ENCODE results near the gene MSLN. TPM values are rescaled to one million over a fixed set of nuclear protein-coding genes. Genes with fewer than 3 reads are reported as not detected.

MSLN gene
- total RNA-seq, 4 donors from 2014 or later: 1.1 to 4.3 (median 4.0) TPM; not detected in 1

DNA sequence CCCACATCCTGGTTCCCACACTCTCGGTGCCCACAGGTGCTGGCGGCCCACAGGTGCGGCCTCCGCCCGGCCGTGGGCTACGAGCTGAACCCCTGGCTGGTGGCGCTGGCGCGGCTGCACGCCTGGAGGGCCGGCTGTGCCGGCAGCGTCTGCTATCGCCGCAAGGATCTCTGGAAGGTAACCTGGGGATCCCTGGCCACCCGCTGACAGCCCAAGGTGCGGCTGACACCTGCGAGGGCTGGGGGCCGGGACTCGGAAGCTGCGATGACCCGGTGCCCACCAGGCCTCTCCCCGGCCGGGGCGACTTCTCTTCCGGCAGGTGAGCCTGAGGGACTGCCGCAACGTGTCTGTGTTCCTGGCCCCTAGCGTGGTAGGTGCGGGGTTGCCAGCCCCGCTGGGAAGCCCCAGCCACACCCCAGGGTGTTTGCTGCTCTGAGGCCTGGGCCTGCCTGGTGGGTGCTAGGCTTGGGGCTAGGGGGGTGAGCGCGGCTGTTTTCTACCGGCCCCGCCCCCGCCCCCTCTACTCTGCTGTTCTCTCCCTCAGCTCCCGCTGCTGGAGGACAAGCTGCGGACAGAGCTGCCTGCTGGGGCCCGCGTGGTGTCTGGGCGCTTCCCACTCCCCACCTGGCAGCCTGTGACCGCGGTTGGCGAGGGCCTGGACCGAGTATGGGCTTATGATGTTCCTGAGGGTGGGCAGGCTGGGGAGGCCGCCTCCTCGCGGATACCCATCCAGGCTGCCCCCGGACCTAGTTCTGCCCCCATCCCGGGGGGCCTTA, 38.6 kb upstream of the MSLN start:
- intact Hi-C loops (cut with DNase I; ENCODE audit: low total_unique reads): no loop called here
- 73 to 75% methylated on average over 15 to 48 of the region's 51 CpGs for WGBS, 2 donors
- no peak for DNase-seq (ENCODE audit: low spot score in 2 of 2)
- no peak for TF ChIP-seq CTCF (IDR thresholded peaks at IDR 0.05)
- TF ChIP-seq POLR2A (IDR thresholded peaks at IDR 0.05): no peak
- H3K4me3 ChIP-seq (ENCODE audit: low read depth, poor library complexity, severe bottlenecking): no peak overlapping the region

GRCh38 chr16:722835-723633, 37.5 kb upstream of the MSLN start:
- intact Hi-C loops (cut with DNase I; ENCODE audit: low total_unique reads): no loop called here
- H3K4me3 ChIP-seq (ENCODE audit: low read depth, poor library complexity, severe bottlenecking): no peak overlapping the region
- 73 to 80% methylated on average over 23 to 24 of the region's 24 CpGs for WGBS, 2 donors
- no peak for DNase-seq (ENCODE audit: low spot score in 2 of 2)
- no peak for TF ChIP-seq CTCF (IDR thresholded peaks at IDR 0.05)
- TF ChIP-seq POLR2A (IDR thresholded peaks at IDR 0.05): no peak

- intact Hi-C loops (cut with DNase I; ENCODE audit: low total_unique reads): no loop called here
- TF ChIP-seq POLR2A (IDR thresholded peaks at IDR 0.05) (no peak), CTCF (IDR thresholded peaks at IDR 0.05) (no peak)
- WGBS, 2 donors: 79 to 80% methylated on average over 9 of the region's 9 CpGs
- no peak overlapping the region for H3K4me3 ChIP-seq (ENCODE audit: low read depth, poor library complexity, severe bottlenecking)
- DNase-seq (ENCODE audit: low spot score in 2 of 2): no peak
Observed at GRCh38 chr16:723695-724094, 36.8 kb upstream of the MSLN start.

DNA sequence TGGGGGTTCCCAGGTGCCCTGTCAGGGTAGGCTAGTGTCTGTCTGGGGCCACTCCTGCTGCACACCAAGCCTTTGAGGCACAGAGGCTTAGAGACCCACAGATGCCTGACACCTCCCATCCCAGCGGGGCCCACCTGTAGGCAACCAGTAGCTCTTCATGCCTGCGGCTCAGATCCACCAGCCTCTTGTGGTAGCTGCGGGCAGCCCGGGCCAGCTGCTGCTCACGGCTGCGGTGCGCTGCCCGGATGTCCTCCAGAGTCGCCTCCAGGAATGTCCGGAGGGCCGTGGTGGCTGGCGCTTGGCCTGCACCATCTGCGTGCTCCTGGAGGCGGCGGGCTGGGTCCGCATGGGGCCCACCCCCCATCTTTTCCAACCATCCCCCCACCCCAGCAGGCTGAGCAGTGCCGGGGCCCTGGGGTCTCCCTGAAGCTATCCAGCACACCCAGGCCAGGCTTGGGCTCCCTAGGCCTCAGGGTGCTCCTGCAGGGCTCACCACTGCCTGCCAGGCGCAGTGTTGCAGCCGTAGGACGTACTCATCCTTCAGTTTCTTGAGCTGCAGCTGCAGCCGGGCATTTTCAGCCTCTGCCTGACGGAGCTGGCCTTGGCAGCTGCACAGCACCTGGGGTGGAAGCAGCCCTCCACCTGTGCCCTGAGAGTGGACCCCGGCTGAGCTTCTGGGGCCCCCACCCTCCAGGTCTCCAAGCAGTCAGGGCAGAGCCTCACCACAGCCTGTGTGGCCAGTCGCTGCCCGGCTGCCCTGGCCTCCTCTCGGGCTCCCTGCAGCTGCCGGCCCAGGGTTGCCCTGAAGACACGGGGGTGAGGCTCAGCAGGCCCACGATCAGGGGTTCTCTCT, 36.1 kb upstream of the MSLN start:
- TF ChIP-seq CTCF (IDR thresholded peaks at IDR 0.05): no peak
- no peak for TF ChIP-seq POLR2A (IDR thresholded peaks at IDR 0.05)
- 52 to 80% methylated on average over 1 to 17 of the region's 29 CpGs for WGBS, 2 donors
- H3K4me3 ChIP-seq (ENCODE audit: low read depth, poor library complexity, severe bottlenecking): no peak overlapping the region
- DNase-seq (ENCODE audit: low spot score in 2 of 2): no peak
- intact Hi-C loops (cut with DNase I; ENCODE audit: low total_unique reads): no loop called here

- no peak for DNase-seq (ENCODE audit: low spot score in 2 of 2)
- 62 to 72% methylated on average over 7 of the region's 7 CpGs for WGBS, 2 donors
- no peak overlapping the region for H3K4me3 ChIP-seq (ENCODE audit: low read depth, poor library complexity, severe bottlenecking)
- intact Hi-C loops (cut with DNase I; ENCODE audit: low total_unique reads): no loop called here
- TF ChIP-seq CTCF (IDR thresholded peaks at IDR 0.05): no peak
Observed at GRCh38 chr16:725041-725376, 35.5 kb upstream of the MSLN start.

Data from lower leg skin (tissue), 4 donors.